ENCODE results near the gene IFI44L. TPM values are rescaled to one million over a fixed set of nuclear protein-coding genes. Genes with fewer than 3 reads are reported as not detected.

IFI44L gene
- polyA plus RNA-seq, 1 donor (not counting 4 experiments of a cell fraction or from before 2014, with no cell fraction given), result 34.8 TPM

DNA sequence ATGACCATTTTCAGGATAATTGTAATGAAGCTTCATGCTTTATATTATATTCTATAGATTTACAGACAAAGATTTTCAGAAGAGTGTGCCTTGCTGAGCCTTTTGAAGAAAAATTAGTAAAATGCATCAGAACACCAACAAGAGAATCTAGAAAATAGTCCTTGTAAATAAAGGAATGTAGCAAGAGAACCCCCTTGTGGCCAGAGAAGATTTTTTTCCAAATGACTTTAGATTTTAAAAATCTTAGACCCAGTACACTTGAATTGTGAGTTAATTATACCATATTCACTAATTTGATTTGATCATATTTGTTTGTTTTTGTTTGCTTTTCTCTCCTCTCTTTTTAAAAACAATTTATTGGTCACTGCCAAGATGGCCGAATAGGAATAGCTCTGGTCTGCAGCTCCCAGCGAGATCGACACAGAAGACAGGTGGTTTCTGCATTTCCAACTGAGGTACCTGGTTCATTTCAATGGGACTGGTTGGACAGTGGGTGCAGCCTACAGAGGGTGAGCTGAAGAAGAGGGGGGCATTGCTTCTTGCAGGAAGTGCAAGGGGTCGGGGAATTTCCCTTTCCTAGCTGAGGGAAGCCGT, 12.8 kb upstream of the IFI44L start:
- Histone ChIP-seq H3K9ac (ENCODE audit: control insufficient read depth, extremely low read depth, insufficient read depth, low read length) (no peak overlapping the region), H3K4me2 (ENCODE audit: control insufficient read depth, extremely low read depth, insufficient read depth, low read depth, low read length) (no peak overlapping the region), H3K36me3 (ENCODE audit: control insufficient read depth in 2 of 2, extremely low read depth in 1 of 2, insufficient read depth in 2 of 2, low read length in 2 of 2) (no peaks in the 10 kb centered on the region), H4K20me1 (ENCODE audit: control insufficient read depth, extremely low read depth, insufficient read depth, low read length) (no peaks in the 10 kb centered on the region), H3K4me3 (ENCODE audit: control insufficient read depth in 2 of 3, extremely low read depth in 1 of 3, insufficient read depth in 2 of 3, low read depth in 1 of 3, low read length in 3 of 3) (no peak overlapping the region), H3K27me3 (ENCODE audit: control insufficient read depth, extremely low read depth, insufficient read depth, low read length) (no peaks in the 10 kb centered on the region), H3K4me1 (ENCODE audit: control insufficient read depth, extremely low read depth, insufficient read depth, low read length) (no peaks in the 10 kb centered on the region), H3K79me2 (ENCODE audit: control insufficient read depth, insufficient read depth, low read length) (no peaks in the 10 kb centered on the region), H2AFZ (ENCODE audit: control insufficient read depth, low read length) (no peak overlapping the region), H3K27ac (ENCODE audit: control insufficient read depth, insufficient read depth, low read length) (no peak overlapping the region), H3K9me3 (ENCODE audit: control insufficient read depth, low read depth, low read length) (no peaks in the 10 kb centered on the region), H3K9me1 (ENCODE audit: control insufficient read depth, extremely low read depth, insufficient read depth, low read length) (no peaks in the 10 kb centered on the region)
- TF ChIP-seq EZH2 (IDR thresholded peaks at IDR 0.05; ENCODE audit: low read length), result no peak
- TF ChIP-seq, protein P1, sequence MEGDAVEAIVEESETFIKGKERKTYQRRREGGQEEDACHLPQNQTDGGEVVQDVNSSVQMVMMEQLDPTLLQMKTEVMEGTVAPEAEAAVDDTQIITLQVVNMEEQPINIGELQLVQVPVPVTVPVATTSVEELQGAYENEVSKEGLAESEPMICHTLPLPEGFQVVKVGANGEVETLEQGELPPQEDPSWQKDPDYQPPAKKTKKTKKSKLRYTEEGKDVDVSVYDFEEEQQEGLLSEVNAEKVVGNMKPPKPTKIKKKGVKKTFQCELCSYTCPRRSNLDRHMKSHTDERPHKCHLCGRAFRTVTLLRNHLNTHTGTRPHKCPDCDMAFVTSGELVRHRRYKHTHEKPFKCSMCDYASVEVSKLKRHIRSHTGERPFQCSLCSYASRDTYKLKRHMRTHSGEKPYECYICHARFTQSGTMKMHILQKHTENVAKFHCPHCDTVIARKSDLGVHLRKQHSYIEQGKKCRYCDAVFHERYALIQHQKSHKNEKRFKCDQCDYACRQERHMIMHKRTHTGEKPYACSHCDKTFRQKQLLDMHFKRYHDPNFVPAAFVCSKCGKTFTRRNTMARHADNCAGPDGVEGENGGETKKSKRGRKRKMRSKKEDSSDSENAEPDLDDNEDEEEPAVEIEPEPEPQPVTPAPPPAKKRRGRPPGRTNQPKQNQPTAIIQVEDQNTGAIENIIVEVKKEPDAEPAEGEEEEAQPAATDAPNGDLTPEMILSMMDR (optimal IDR thresholded peaks at IDR 0.05 in 1 of 3, IDR thresholded peaks at IDR 0.05 in 1 of 3, conservative IDR thresholded peaks at IDR 0.05 in 1 of 3; ENCODE audit: extremely low read depth in 1 of 3, insufficient read depth in 2 of 3, low read length in 3 of 3), result peak in 2 of 3 experiments; percentile 29 to 51
- FAIRE-seq, result no peak
- DNase-seq (ENCODE audit: low read depth, low spot score), result no peak
- dilution Hi-C loops (cut with MboI; ENCODE audit: extremely low pct_ligation_motif_present, low sequenced_read_pairs), result no loop called here

DNA sequence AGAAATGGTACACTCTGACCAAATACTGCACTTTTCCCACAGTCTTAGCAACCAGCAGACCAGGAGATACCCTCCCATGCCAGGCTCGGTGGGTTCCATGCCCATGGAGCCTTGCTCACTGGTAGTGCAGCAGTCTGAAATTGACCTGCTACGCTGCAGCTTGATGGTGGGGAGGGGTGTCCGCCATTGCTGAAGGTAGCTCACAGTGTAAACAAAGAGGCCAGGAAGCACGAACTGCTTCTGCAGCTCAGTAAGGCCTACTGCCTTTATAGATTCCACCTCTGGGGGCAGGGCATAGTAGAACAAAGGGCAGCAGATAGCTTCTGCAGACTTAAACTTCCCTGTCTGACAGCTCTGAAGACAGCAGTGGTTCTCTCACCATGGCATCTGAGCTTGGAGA, 12.3 kb upstream of the IFI44L start:
- H3K9ac ChIP-seq (ENCODE audit: control insufficient read depth, extremely low read depth, insufficient read depth, low read length), result no peak overlapping the region
- DNase-seq (ENCODE audit: low read depth, low spot score) (no peak), FAIRE-seq (no peak)
- H3K9me1 ChIP-seq (ENCODE audit: control insufficient read depth, extremely low read depth, insufficient read depth, low read length), result no peaks in the 10 kb centered on the region
- H2AFZ ChIP-seq (ENCODE audit: control insufficient read depth, low read length), result no peak overlapping the region
- dilution Hi-C loops (cut with MboI; ENCODE audit: extremely low pct_ligation_motif_present, low sequenced_read_pairs), result no loop called here
- no peaks in the 10 kb centered on the region for H3K79me2 ChIP-seq (ENCODE audit: control insufficient read depth, insufficient read depth, low read length)
- no peak overlapping the region for H3K27ac ChIP-seq (ENCODE audit: control insufficient read depth, insufficient read depth, low read length)
- no peak for TF ChIP-seq EZH2 (IDR thresholded peaks at IDR 0.05; ENCODE audit: low read length)
- TF ChIP-seq, protein P1 (optimal IDR thresholded peaks at IDR 0.05 in 1 of 3, IDR thresholded peaks at IDR 0.05 in 1 of 3, conservative IDR thresholded peaks at IDR 0.05 in 1 of 3; ENCODE audit: extremely low read depth in 1 of 3, insufficient read depth in 2 of 3, low read length in 3 of 3), result no peak
- H4K20me1 ChIP-seq (ENCODE audit: control insufficient read depth, extremely low read depth, insufficient read depth, low read length), result no peaks in the 10 kb centered on the region
- H3K4me1 ChIP-seq (ENCODE audit: control insufficient read depth, extremely low read depth, insufficient read depth, low read length), result no peaks in the 10 kb centered on the region
- no peak overlapping the region for H3K4me3 ChIP-seq (ENCODE audit: control insufficient read depth in 2 of 3, extremely low read depth in 1 of 3, insufficient read depth in 2 of 3, low read depth in 1 of 3, low read length in 3 of 3)
- H3K9me3 ChIP-seq (ENCODE audit: control insufficient read depth, low read depth, low read length), result no peaks in the 10 kb centered on the region
- H3K27me3 ChIP-seq (ENCODE audit: control insufficient read depth, extremely low read depth, insufficient read depth, low read length), result no peaks in the 10 kb centered on the region
- no peaks in the 10 kb centered on the region for H3K36me3 ChIP-seq (ENCODE audit: control insufficient read depth in 2 of 2, extremely low read depth in 1 of 2, insufficient read depth in 2 of 2, low read length in 2 of 2)
- no peak overlapping the region for H3K4me2 ChIP-seq (ENCODE audit: control insufficient read depth, extremely low read depth, insufficient read depth, low read depth, low read length)
